GM19468 (cell line): ENCODE results near the gene ATP6V1B1.
"Not testable (repeated sequence)": the region's sequence is repeated elsewhere in the genome, so short reads cannot be mapped to it uniquely, and the experiment has no call there.

Source experiments
- ATAC-seq: cut with Tn5 transposase; IDR thresholded peaks from one replicate; pipeline ENCODE4 v1.9.1; 2021; ENCODE audit warnings: mild to moderate bottlenecking, moderate library complexity, moderate number of reproducible peaks; ENCODE audit not compliant: unreplicated experiment; ENCODE audit errors: extremely low read depth

The ATP6V1B1 gene

GRCh38 chr2:71001981-71002570, 66.4 kb downstream of the ATP6V1B1 start:
- ATAC-seq, result no peak

DNA sequence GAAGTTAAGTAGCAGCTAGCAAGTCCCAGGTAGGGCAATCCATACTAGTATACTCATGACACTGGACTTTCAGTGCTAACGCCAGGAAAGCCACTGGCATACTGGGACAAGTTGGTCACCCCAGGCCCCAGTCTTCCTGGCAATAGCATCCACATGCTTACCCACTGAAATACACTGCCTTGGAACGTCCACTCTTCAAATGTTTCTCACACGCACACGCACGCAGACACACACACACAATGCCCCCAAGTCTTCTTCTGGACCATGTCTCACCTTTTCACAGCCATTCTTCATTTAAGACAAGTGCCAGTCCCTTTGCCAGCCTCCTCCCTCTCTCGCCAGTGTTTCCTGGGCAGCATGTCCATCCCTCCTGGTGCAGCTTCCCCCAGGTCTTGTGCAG, 67.7 kb downstream of the ATP6V1B1 start:
- ATAC-seq, result no peak

DNA sequence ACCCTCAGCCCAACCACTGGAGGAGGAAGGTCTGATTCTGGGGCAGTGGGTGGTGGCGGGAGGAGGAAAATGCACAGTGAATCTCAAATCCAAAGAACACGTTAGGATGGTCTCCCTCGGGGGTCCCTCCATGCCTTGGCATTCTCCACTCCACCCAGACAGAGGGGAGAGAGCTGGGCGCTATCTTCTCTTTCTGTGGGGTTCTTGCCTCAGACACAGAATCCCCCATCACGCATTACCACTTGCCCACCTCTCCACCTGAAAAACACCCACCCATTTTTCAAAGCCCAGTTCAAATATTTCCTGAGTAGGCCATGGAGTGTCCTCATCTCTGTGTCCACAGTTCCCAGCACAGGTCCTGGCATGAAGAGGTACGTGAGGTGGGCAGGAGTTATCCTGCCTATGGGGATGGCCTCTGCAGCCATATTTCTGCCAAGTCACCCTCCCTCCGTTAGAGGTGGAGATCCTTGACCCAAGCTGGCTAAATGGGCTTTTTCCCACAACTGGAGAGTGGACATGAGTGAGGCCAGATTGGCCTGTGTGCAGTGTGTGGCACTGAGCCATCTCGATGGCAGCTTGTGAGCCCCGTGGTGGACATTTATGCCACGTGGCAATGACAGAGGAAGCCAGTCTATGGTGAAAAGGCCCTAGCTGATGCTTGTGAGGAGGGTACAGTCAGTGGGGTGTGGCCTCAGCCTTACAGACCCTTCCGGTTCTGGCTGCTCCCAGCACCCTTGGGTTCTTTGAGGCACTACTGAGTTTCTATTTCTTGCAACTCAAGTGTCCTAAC, 68.5 kb downstream of the ATP6V1B1 start:
- no peak for ATAC-seq

DNA sequence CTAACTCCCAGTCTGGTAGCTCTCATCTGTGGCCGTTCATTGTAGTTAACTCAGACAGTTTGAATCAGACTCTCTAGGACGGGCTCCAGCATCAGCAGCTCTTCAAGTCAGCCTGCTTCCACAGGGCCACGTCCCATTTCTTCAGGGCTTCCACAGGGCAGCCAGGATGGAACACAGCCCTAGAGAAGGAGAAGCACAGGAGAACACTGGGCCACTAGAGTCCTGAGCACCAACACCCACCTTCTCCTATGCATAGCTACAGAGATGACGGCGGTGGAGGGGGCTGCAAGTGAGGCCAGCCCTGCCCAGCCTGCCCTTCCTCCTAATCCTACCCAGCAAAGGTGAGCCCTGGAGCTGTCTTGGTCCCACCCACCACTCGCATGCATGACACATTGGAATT, 69.2 kb downstream of the ATP6V1B1 start:
- no peak for ATAC-seq

GRCh38 chr2:71005271-71006202, 69.8 kb downstream of the ATP6V1B1 start:
- ATAC-seq, result no peak

GRCh38 chr2:71006323-71006722, 70.6 kb downstream of the ATP6V1B1 start:
- no peak for ATAC-seq

- ATAC-seq, result no peak
These were observed 71.5 kb downstream of the ATP6V1B1 start for GRCh38 chr2:71006955-71007799.

GRCh38 chr2:71008342-71008741, 72.6 kb downstream of the ATP6V1B1 start:
- no peak for ATAC-seq

- ATAC-seq, result not testable (repeated sequence)
These were observed 76.1 kb downstream of the ATP6V1B1 start for GRCh38 chr2:71011786-71012185.
